GM18511 (cell line): ENCODE data around the gene CCDC73.
"Not testable (repeated sequence)": the region's sequence is repeated elsewhere in the genome, so short reads cannot be mapped to it uniquely, and the experiment has no call there.

Experiments used
- ATAC-seq: cut with Tn5 transposase; IDR thresholded peaks from one replicate; pipeline ENCODE4 v1.9.1; 2021; ENCODE audit warnings: mild to moderate bottlenecking, moderate library complexity; ENCODE audit not compliant: unreplicated experiment

Gene CCDC73

GRCh38 chr11:32708978-32709377 lies 85.5 kb downstream of the CCDC73 start:
- ATAC-seq: not testable (repeated sequence)

DNA sequence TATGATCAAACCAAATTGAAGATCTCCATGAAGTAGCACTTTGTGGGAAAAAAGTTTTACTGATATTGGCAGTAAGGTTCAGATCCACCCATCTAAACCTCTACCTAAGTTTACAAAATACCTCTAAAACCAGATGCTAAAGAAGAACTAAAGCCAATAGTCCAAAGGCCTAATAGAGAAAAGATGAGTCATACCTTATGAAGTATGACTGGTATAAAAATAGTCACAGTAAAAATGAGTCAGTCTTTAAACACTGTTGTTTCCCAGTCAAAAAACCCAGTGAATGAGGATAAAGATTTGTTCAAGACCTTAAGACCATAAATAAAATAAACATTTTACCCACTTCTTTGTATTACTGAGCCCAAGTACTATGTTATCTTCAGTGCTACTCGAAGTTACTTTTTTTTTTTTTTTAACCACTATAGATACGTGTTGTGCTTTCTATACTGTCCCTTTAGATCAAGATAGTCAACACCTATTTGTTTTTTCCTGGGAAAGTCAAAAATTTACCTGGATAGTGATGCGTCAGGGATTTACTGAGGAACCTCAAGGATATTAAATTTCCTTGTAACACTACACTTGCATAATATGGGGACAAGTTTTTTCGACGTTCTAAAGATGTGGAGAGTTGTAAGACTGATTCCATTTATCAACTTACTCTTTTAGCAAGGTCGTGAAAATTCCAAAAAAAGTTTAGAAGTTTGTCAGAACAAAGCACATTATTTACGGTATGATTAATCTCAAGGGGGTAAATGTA lies 87.3 kb downstream of the CCDC73 start:
- ATAC-seq: peak; percentile 98

GRCh38 chr11:32705309-32706033 lies 89.0 kb downstream of the CCDC73 start:
- no peak for ATAC-seq

DNA sequence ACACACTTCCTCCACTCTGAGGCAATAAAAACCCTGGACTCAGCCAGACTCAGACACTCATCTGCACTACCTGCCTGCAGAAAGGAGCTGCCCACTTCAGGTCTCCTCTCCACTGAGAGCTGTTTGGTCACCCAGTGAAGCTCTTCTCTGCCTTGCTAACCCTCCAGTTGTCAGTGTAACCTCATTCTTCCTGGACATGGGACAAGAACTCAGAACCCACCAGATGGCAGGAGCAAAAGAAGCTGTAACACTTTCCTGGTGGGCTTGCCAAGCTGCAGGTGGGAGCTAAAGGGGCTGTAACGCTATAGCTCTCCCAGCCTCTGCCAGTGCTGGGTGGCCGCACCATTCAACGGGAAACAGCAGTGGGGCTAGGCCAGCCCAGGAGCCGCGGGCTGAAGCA lies 89.7 kb downstream of the CCDC73 start:
- no peak for ATAC-seq

DNA sequence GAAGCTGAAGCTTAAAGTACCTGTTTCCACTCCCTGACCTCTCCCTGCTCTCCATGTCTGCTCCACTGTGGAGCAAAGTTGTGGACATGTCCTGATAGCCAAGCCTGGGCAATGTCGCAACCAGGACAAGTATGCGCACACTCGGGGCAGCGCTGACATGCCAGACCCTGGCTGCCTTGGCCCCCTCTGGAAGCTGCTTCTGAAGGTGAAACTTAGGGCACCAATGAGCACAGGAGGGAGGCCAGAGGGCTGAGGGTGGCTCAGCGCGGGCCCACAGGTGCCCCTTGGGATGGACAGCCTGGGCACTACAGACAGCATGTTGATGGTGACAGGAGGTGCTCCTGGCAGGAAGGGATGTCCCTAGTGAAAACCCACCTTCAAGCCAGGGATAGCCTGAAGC lies 90.2 kb downstream of the CCDC73 start:
- ATAC-seq: no peak

- ATAC-seq: no peak
Observed at GRCh38 chr11:32701616-32702015, 92.8 kb downstream of the CCDC73 start.

- ATAC-seq: no peak
Observed at GRCh38 chr11:32698579-32698978, 95.9 kb downstream of the CCDC73 start.

- ATAC-seq: no peak
Observed at GRCh38 chr11:32671051-32671450, 123.4 kb downstream of the CCDC73 start.

- ATAC-seq: no peak
Observed at GRCh38 chr11:32659672-32660071, 134.8 kb downstream of the CCDC73 start.

GRCh38 chr11:32658639-32659406 lies 135.6 kb downstream of the CCDC73 start:
- no peak for ATAC-seq

GRCh38 chr11:32643526-32643925 lies 150.9 kb downstream of the CCDC73 start:
- ATAC-seq: no peak

- no peak for ATAC-seq
Observed at GRCh38 chr11:32641361-32641760, 153.1 kb downstream of the CCDC73 start.

DNA sequence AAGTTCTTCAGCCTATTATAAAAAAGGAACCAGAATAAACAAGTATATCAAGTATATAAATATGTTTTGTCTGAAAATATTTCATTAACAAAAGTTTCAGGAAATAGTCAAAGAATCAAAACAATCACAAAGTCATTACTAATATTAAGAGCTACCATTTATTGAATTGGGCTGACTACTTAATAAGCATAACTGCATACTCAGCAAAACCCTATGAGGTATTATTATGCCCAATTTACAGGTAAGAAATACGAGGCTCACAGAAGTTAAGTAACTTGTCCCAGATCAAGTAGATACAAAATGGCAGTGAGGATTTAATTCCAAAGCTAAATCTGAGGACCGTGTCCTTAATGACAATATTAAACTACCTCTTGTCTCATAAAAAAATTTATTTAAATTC lies 158.6 kb downstream of the CCDC73 start:
- no peak for ATAC-seq

- ATAC-seq: no peak
Observed at GRCh38 chr11:32630844-32631243, 163.6 kb downstream of the CCDC73 start.

- no peak for ATAC-seq
Observed at GRCh38 chr11:32616903-32617302, 177.6 kb downstream of the CCDC73 start.

GRCh38 chr11:32615422-32615821 lies 179.0 kb downstream of the CCDC73 start:
- no peak for ATAC-seq

DNA sequence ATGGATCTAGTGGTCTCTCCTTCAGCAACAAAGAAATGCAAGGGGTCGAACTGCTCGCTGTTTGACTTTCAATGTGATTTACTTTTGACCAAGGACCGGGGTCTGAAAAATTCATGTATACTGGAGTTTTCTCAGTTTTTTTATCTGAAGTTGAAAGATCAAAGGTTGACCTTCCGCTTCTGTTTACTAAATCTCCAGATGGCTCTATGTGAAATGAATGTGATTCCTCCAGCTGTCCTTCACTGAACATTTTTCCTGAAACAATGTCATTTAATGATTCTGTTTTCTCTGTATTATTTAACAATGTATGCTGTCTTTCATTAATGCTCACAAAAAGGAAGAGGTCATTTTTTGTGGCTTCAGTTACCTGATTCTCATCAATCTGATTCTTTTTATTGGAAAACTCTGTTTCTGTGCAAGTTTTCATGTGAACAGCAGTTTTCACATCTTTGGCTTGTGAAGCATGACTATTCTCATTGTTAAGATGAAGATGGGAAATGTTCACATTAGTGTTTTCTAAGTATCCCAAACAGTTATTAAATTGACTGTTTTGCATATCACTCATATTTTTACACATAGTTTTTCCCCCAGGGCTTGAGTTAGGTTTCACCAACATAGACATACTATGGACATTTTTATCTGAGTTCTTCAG lies 180.8 kb downstream of the CCDC73 start:
- no peak for ATAC-seq

DNA sequence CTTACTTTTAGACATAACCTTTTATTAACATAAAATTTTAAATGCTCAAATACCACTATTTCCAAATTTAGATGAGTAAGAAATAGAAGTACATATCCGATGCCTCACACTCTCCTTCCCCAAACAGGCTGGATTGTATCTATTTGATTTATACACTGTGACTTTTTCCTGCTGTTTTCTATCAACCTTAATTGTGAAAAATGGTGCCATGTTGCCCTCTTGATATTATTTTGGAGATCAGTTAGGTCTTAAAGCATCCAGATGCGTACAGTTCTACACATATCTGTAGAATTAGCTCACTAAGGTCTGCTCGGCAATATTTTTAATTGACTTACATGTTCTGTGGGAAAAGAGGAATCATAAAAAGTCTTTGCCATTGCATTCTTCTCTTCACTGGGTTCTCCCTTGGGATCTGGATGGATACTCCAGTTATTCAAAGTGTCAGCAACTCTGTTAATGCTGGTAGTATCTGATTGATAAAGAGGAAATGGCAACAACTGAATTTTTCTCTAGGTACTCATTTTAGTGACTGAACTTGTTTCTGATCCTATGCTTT lies 183.6 kb downstream of the CCDC73 start:
- no peak for ATAC-seq

DNA sequence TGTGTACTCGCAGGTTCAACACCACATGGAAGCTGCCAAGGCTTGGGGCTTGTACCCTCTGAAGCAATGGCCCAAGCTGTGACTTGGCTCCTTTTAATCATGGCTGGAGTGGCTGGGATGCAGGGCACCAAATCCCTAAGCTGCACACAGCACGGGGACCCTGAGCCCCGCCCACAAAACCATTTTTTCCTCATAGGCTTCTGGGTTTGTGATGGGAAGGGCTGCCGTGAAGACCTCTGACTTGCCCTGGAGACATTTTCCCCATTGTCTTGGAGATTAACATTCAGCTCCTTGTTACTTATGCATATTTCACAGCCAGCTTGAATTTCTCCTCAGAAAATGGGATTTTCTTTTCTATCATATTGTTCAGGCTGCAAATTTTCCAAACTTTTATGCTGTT lies 185.6 kb downstream of the CCDC73 start:
- not testable (repeated sequence) for ATAC-seq

GRCh38 chr11:32606220-32606619 lies 188.2 kb downstream of the CCDC73 start:
- no peak for ATAC-seq
